DND-41 (cell line): ENCODE data around the gene ATG13.

ENCODE experiments used
- CTCF ChIP-seq: IDR thresholded peaks from 2 replicates; pipeline ENCODE4 v1.5.1; 2012; ENCODE audit warnings: borderline replicate concordance, low read length, moderate library complexity, mild to moderate bottlenecking; ENCODE audit not compliant: poor library complexity, severe bottlenecking; ENCODE audit errors: extremely low read depth
- EZH2 ChIP-seq: IDR thresholded peaks from 3 replicates; pipeline ENCODE4 v1.6.1; 2012; ENCODE audit warnings: borderline replicate concordance, low read depth, mild to moderate bottlenecking, moderate library complexity, low read length, inconsistent platforms; ENCODE audit not compliant: severe bottlenecking

GRCh38 chr11:46680815-46681214 lies 63.5 kb downstream of the ATG13 start:
- TF ChIP-seq CTCF (no peak), EZH2 (no peak)
